Vagina (tissue), 2 donors: ENCODE measurements around the gene TMA16.

Experiments used
- POLR2A ChIP-seq, 2 donors: fragments of 450-650 bp; IDR thresholded peaks; one replicate each; pipeline ENCODE4 v1.6.1; 2017; ENCODE audit warnings: antibody characterized with exemption in 2 of 2, mild to moderate bottlenecking in 2 of 2, moderate library complexity in 2 of 2
- TF ChIP-seq, protein P1 (sequence below), 3 experiments: fragments of 450-650 bp in 2 of 3; fragments of 200-600 bp in 1 of 3; sonication (generic) in 1 of 3; IDR thresholded peaks; one replicate each; pipeline ENCODE4 v1.5.1; 2017 to 2019; ENCODE audit warnings: antibody characterized with exemption in 3 of 3, mild to moderate bottlenecking in 2 of 3, moderate library complexity in 2 of 3

DNA sequence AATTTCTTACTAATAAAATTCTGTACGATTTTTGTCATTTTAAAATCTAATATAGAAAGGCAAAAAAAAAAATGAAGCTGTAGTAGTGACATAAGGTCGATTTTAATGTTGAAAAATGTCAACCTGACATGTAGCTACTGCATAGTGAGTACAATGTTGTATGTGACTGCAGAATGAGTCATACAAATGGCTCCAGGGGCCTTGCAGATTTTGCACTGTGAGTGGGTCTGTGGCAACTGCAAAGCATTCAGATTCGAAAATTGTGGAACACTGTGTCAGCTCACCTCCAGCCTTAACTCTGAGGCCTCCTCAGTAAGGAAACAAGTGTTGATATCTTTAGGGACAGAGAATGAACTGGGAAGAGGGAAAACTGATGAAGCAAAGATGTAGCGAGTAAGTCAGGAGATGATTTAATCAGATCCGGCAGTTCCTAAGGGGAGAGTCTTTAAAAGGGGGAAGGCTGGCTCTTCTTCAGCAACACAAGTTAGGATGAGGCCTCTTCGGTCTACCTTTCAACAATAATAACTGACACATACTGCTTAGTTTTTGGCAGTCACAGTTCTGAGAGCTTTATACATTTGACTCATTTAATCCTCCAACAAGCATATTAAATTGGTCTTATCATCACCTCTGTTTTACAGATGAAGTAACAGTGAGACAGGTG lies 45.8 kb upstream of the TMA16 start:
- TF ChIP-seq POLR2A (IDR thresholded peaks at IDR 0.05): no peak
- TF ChIP-seq, protein P1, sequence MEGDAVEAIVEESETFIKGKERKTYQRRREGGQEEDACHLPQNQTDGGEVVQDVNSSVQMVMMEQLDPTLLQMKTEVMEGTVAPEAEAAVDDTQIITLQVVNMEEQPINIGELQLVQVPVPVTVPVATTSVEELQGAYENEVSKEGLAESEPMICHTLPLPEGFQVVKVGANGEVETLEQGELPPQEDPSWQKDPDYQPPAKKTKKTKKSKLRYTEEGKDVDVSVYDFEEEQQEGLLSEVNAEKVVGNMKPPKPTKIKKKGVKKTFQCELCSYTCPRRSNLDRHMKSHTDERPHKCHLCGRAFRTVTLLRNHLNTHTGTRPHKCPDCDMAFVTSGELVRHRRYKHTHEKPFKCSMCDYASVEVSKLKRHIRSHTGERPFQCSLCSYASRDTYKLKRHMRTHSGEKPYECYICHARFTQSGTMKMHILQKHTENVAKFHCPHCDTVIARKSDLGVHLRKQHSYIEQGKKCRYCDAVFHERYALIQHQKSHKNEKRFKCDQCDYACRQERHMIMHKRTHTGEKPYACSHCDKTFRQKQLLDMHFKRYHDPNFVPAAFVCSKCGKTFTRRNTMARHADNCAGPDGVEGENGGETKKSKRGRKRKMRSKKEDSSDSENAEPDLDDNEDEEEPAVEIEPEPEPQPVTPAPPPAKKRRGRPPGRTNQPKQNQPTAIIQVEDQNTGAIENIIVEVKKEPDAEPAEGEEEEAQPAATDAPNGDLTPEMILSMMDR (IDR thresholded peaks at IDR 0.05): no peak
